GM12892 (cell line): Measurements from ENCODE around the gene PAPPA.

ENCODE experiments used
- POLR2A ChIP-seq: IDR thresholded peaks from 2 replicates; pipeline ENCODE4 v1.6.1; 2011; ENCODE audit warnings: low read depth, low read length, control low read depth
- POLR2AphosphoS5 ChIP-seq: IDR thresholded peaks from 2 replicates; pipeline ENCODE4 v1.6.1; 2011; ENCODE audit warnings: low read depth, low read length, control low read depth

DNA sequence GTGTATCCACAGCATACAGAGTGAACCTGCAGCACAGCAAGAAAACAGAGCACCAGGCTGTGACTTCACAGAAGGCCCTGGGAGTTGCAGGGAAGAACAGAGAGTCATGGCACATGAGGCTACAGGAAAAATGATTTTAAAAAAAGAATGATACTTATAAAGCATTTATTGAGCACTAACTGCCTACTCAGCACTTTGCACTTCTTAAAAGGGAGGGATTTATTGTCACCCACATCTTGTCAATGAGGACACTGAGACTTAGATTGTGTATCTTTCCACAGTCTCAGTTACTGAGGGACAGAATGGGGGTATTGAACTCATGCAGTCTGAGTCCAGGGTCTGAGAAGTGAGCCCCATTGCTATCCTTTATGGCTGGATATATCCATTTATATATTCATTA is 288.9 kb downstream of the PAPPA start:
- TF ChIP-seq POLR2A (no peak), POLR2AphosphoS5 (no peak)
